ENCODE measurements around the gene DNM3. TPM values are rescaled to one million over a fixed set of nuclear protein-coding genes. Genes with fewer than 3 reads are reported as not detected.

DNM3 gene
- total RNA-seq, 1 donor: 0.72 TPM

DNA sequence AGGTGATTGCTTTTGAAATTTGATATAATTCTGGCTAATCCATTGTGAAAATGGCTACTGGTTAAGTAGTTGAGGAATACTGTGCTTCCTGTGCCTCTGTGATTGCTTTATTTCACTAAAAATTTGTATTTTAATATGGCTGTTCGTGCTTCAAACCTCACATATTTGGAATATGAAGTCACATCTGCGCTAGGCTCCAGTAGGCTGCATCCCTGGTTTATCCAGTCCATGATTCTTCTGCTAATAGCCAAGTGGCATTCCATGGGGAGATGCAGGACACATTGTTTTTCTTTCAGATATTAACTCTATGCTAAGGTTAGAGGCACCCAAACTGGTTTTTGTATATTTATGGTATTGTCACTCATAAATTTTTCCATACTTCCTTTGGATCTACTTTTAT, 25.9 kb downstream of the DNM3 start:
- no peaks in the 10 kb centered on the region for H3K79me2 ChIP-seq (ENCODE audit: insufficient read depth, low read length)
- no peak for DNase-seq (ENCODE audit: insufficient read length, low spot score, missing footprints)
- TF ChIP-seq, protein P1, sequence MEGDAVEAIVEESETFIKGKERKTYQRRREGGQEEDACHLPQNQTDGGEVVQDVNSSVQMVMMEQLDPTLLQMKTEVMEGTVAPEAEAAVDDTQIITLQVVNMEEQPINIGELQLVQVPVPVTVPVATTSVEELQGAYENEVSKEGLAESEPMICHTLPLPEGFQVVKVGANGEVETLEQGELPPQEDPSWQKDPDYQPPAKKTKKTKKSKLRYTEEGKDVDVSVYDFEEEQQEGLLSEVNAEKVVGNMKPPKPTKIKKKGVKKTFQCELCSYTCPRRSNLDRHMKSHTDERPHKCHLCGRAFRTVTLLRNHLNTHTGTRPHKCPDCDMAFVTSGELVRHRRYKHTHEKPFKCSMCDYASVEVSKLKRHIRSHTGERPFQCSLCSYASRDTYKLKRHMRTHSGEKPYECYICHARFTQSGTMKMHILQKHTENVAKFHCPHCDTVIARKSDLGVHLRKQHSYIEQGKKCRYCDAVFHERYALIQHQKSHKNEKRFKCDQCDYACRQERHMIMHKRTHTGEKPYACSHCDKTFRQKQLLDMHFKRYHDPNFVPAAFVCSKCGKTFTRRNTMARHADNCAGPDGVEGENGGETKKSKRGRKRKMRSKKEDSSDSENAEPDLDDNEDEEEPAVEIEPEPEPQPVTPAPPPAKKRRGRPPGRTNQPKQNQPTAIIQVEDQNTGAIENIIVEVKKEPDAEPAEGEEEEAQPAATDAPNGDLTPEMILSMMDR (IDR thresholded peaks at IDR 0.05; ENCODE audit: extremely low read depth, low read depth, low read length): no peak
- no peak overlapping the region for H3K4me3 ChIP-seq (ENCODE audit: insufficient read depth, low read length)
- no peak overlapping the region for H3K4me2 ChIP-seq (ENCODE audit: insufficient read depth, low read length)
- no peak overlapping the region for H3K27ac ChIP-seq (ENCODE audit: low read depth, low read length)
- peaks cover 5% of the 10 kb centered on the region for H3K27me3 ChIP-seq (ENCODE audit: insufficient read depth, low read length)
- no peaks in the 10 kb centered on the region for H3K4me1 ChIP-seq (ENCODE audit: insufficient read depth, low read length)
- no peaks in the 10 kb centered on the region for H3K9me3 ChIP-seq (ENCODE audit: low read depth, low read length)
- no peaks in the 10 kb centered on the region for H3K36me3 ChIP-seq (ENCODE audit: insufficient read depth, low read length)
- no peak overlapping the region for H2AFZ ChIP-seq (ENCODE audit: low read length)
- no peaks in the 10 kb centered on the region for H4K20me1 ChIP-seq (ENCODE audit: insufficient read depth, low read length)

DNA sequence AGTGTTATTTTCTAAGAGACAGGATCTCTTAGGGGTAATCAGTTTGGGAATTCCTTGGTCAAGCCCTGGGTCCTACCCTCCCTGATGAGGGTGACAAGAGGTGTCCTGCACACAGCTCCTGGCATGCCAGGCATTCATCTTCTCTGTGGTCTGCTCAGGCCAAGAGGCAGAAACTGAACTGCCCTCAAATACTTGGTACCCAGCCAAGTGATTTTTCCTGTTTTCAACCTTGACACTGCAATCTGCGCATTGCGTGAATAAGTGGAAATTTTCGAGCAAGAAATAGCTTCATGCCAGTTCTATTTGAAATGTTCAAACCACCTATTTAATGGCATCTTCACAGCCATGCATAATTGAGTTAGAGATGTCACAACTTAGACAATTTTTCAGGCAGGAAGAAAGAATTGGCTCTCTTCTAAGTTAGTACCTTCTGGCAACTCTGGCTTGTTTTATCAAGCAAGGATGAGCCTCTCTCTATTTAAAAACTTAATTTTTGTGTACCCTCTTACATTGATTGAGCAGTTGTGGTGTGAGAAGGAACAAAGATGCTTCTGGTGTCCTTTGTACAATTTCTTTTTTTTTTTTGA, 27.0 kb downstream of the DNM3 start:
- H3K4me1 ChIP-seq (ENCODE audit: insufficient read depth, low read length): no peaks in the 10 kb centered on the region
- H3K79me2 ChIP-seq (ENCODE audit: insufficient read depth, low read length): no peaks in the 10 kb centered on the region
- H3K4me3 ChIP-seq (ENCODE audit: insufficient read depth, low read length): no peak overlapping the region
- TF ChIP-seq, protein P1 (IDR thresholded peaks at IDR 0.05; ENCODE audit: extremely low read depth, low read depth, low read length): no peak
- no peaks in the 10 kb centered on the region for H3K9me3 ChIP-seq (ENCODE audit: low read depth, low read length)
- H4K20me1 ChIP-seq (ENCODE audit: insufficient read depth, low read length): no peaks in the 10 kb centered on the region
- no peaks in the 10 kb centered on the region for H3K36me3 ChIP-seq (ENCODE audit: insufficient read depth, low read length)
- no peak for DNase-seq (ENCODE audit: insufficient read length, low spot score, missing footprints)
- no peak overlapping the region for H3K4me2 ChIP-seq (ENCODE audit: insufficient read depth, low read length)
- no peak overlapping the region for H2AFZ ChIP-seq (ENCODE audit: low read length)
- H3K27me3 ChIP-seq (ENCODE audit: insufficient read depth, low read length): peaks cover 5% of the 10 kb centered on the region
- no peak overlapping the region for H3K27ac ChIP-seq (ENCODE audit: low read depth, low read length)

DNA sequence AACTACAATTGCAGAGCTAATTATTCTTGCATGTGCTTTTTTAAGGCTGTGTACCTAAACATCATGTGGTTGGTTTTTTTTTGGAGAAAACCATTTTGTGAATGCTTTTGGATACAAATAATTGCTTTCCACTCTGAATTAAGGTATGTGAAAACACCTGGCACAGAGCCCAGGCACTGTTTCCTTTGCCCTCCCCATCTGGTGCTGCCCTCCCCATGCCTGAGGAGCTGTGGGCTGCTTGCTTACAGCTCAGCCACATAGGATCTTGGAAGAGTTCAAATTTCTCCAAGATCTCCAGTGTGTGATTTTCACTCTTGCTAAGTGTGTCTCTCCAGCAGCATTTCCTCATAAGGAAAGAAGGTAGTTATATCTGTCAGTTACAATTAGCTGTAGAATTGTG, 27.8 kb downstream of the DNM3 start:
- Histone ChIP-seq H2AFZ (ENCODE audit: low read length) (no peak overlapping the region), H3K36me3 (ENCODE audit: insufficient read depth, low read length) (no peaks in the 10 kb centered on the region), H3K4me2 (ENCODE audit: insufficient read depth, low read length) (no peak overlapping the region), H3K79me2 (ENCODE audit: insufficient read depth, low read length) (no peaks in the 10 kb centered on the region), H3K4me1 (ENCODE audit: insufficient read depth, low read length) (no peaks in the 10 kb centered on the region), H4K20me1 (ENCODE audit: insufficient read depth, low read length) (no peaks in the 10 kb centered on the region), H3K9me3 (ENCODE audit: low read depth, low read length) (no peaks in the 10 kb centered on the region), H3K27ac (ENCODE audit: low read depth, low read length) (no peak overlapping the region), H3K4me3 (ENCODE audit: insufficient read depth, low read length) (no peak overlapping the region), H3K27me3 (ENCODE audit: insufficient read depth, low read length) (peaks cover 5% of the 10 kb centered on the region)
- DNase-seq (ENCODE audit: insufficient read length, low spot score, missing footprints): no peak
- TF ChIP-seq, protein P1 (IDR thresholded peaks at IDR 0.05; ENCODE audit: extremely low read depth, low read depth, low read length): no peak

DNA sequence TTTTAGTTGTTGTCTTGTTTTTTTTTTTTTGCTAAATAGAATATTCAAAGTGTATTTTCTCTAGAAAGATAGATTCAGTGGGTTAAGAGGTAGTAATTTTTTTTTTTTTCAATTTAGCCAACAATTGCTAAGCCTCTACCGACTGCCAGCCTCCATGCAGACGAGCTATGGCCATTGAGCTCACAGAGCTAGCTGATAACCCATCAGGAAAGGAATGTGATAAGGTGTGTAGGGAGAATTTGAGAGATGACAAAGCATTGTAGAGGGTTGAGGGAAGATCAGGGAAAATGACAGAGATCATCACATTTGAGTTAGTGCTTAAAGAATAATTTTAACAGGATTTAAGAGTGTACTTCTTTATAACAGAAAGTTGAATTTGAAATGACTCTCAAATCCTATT, 30.6 kb downstream of the DNM3 start:
- TF ChIP-seq, protein P1 (IDR thresholded peaks at IDR 0.05; ENCODE audit: extremely low read depth, low read depth, low read length): no peak
- no peak overlapping the region for H3K4me3 ChIP-seq (ENCODE audit: insufficient read depth, low read length)
- H3K4me2 ChIP-seq (ENCODE audit: insufficient read depth, low read length): no peak overlapping the region
- no peak overlapping the region for H2AFZ ChIP-seq (ENCODE audit: low read length)
- H3K9me3 ChIP-seq (ENCODE audit: low read depth, low read length): no peaks in the 10 kb centered on the region
- no peaks in the 10 kb centered on the region for H3K4me1 ChIP-seq (ENCODE audit: insufficient read depth, low read length)
- H3K27ac ChIP-seq (ENCODE audit: low read depth, low read length): no peak overlapping the region
- no peaks in the 10 kb centered on the region for H3K36me3 ChIP-seq (ENCODE audit: insufficient read depth, low read length)
- DNase-seq (ENCODE audit: insufficient read length, low spot score, missing footprints): no peak
- H4K20me1 ChIP-seq (ENCODE audit: insufficient read depth, low read length): no peaks in the 10 kb centered on the region
- H3K79me2 ChIP-seq (ENCODE audit: insufficient read depth, low read length): no peaks in the 10 kb centered on the region
- peaks cover 5% of the 10 kb centered on the region for H3K27me3 ChIP-seq (ENCODE audit: insufficient read depth, low read length)

Measured in osteoblast (primary cell).